G401 (cell line): ENCODE results near the gene PPP1R2C. TPM values are rescaled to one million over a fixed set of nuclear protein-coding genes. Genes with fewer than 3 reads are reported as not detected.

Source experiments
- DNase-seq: peaks from one replicate; pipeline ENCODE4 v3.0.0-alpha.2; 2015; ENCODE audit warnings: low spot score
- in situ Hi-C: cut with HindIII; loops from 2 replicates; pipeline ENCODE4 v1.10.0; 2016; ENCODE audit warnings: low sequenced_read_pairs, mixed read lengths
- total RNA-seq: library from RNA; depleted of rRNA; stranded (reverse); fragments of >200 nt; shearing (Covaris generic); gene quantifications from 2 replicates; pipeline ENCODE4 v1.2.3, GENCODE V29; 2014

The PPP1R2C gene
- total RNA-seq, 1 experiment from 2014 or later = not detected

DNA sequence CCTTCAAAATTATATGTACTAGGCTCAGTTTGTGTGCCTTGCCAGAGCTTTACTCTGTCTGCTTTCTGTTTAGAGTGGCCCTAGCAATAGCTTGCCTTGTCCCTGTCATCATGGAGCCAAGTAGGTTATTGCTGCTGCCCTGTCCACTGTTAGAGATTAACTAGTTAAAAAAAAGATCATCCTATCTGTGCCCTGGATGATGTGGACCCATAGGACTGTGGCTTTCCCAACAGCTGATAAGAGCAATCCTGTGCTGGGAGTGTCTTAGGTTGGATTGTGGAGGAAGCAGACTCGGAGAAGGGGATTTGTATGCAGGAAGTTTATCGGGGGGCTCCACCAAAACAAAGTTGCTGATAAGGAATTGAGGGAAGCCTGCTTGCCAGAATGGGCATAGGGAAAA is 23.8 kb downstream of the PPP1R2C start:
- DNase-seq = no peak
- in situ Hi-C loops = no loop called here

DNA sequence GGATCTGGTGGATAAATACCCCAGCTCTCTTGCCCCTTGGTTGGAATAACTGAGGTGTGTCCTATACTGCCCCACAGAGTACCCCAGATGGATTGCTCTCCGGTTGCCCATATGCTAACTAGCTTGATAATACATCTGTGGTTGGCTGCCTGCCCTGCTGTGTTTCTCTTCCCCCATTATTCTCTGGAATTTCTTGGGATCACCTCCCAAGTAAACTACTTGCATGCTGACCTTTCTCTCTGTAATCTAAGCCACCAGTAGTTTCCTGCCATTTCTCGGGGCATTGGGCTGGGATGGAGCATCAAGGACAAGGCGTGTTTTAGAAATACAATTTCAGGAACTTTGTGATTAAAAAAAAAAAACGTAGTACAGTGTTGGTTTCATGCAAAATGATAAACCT is 25.2 kb downstream of the PPP1R2C start:
- in situ Hi-C loops = no loop called here
- DNase-seq = no peak

DNA sequence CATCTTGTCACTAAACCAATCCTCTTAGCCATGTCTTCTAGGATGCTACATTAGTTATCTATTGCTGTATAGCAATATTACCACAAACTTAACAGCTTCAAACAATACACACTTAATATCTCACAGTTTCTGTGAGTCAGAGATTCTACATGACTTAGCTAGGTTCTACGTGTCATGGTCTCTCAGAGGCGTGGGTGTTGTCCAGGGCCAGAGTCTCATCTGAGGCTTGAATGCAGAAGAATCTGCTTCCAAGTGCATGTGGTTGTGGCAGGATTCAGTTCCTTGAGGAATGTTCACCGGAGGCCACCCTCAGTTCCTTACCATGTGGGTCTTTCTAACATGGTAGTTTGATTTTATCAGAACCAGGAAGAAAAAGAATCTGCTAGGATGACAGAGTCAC is 26.4 kb downstream of the PPP1R2C start:
- in situ Hi-C loops = no loop called here
- no peak for DNase-seq

DNA sequence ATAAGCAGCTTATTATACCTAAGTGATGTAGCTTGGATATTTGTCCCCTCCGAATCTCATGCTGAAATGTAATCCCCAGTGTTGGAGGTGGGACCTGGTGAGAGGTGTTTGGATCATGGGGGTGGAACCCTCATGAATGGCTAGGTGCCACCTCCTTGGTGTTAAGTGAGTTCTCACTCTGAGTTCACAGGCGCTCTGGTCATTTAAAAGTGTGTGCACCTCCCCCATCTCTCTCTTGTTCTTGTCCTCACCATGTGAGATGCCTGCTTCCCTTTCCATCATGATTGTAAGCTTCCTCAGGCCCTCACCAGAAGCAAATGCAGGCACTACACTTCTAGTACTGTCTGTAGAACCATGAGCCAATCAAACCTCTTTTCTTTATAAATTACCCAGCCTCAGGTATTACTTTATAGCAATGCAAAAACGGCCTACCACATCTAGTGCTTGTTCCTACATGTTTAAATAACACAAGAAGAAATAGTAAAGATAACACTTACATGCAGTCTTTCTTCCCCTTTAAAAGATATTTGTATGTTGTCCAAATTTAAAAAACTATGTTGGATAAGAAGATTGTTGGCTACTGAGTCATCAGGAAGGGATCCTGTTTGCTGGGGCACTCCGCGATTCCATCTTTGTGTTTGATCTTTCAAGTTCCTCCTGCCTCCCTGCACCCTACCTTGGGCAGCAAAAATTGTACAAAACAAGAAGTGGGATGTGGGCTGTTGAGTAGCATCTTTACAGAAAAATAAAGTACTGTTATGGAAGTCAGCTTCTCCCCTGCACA is 29.7 kb downstream of the PPP1R2C start:
- no peak for DNase-seq
- in situ Hi-C loops = no loop called here

DNA sequence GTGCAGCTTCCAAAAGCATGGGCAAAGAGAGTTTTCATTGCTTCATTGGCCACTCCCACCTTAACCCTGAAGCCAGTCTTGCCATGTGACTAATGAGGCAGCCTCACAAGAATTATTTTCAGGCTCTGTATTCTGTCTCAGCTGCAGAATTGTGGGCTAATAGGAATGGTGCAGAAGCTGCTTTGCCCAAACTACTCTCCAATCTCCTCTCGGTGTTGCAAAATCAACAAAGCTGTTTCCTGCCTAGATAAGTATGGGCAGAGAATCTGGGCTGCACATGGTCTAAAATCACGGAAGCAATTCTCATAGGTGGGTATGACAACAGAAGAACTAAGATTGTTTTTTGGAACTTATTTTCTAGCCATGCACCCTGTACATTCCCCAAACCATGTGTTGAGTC is 31.4 kb downstream of the PPP1R2C start:
- no peak for DNase-seq
- in situ Hi-C loops = no loop called here

DNA sequence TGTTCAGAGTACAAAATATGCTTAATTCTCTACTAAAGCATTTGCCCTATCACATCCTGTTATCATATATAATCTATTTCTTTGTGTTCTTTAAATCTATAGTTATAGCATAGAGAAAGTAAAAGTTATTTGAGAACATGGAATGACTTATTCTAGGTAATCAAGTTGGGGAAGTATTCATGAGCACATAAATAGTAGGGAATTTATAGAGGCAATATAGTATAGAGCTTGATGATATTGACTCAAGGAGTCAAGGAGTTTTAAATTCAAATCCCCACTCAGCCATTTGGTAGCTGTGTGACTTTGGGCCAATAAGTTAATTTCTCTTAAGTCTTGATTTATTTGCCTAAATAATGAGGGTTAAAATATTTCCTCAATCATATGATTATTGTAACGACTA is 37.5 kb downstream of the PPP1R2C start:
- DNase-seq = no peak
- in situ Hi-C loops = no loop called here

DNA sequence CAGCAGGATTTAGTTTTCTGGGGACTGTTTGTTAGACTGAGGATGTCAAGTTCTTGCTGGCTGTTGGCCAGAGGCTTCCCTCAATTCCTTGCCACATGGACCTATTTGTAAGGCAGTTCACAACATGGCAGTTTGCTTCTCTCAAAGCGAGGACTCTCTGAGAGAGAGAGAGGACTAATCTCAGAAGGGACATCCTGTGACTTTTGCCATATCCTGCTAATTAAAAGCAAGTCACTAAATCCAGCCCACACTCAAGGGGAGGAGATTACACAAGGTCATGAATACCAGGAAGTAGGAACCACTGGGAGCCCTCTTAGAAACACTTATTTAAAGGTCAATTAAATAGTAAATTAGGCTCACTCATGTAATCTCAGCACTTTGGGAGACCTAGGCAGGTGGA is 38.2 kb downstream of the PPP1R2C start:
- in situ Hi-C loops = no loop called here
- no peak for DNase-seq

DNA sequence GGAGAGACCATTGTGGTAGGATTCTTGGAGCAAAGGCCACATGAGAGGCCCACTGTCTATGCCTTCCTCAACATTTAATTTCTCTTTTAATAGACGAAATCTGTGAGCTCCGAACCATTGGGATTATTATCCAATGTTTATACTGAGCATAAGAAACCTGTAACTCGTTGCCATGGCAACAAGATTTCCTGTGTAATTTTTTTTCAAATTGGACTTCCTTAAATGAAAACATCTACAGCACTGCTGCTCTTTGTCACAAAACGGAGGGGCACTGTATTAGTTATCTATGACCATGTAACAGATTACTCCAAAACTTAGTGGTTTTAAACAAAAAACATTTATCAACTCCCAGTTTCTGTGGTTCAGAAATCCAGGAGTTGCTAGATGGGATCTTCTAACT is 38.7 kb downstream of the PPP1R2C start:
- in situ Hi-C loops = no loop called here
- DNase-seq = no peak

DNA sequence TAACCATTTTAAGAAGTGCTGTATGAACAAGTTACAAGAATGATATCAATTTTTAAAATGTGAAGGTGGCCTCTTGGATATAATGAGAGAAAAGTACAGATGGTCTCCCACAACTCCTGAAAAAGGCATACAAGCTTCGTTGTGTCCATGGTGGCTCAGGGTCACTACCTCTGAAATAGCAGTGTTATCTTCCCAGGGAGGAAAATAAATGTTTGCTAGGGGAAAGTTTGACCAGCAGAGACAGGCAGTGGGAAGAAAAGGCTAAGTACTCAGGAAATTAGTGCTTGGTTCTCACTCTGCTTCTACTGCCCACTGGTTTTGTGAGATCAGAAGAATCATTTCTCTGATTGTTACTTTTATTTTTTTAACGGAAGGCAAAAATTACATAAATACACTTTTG is 39.4 kb downstream of the PPP1R2C start:
- in situ Hi-C loops = no loop called here
- no peak for DNase-seq

DNA sequence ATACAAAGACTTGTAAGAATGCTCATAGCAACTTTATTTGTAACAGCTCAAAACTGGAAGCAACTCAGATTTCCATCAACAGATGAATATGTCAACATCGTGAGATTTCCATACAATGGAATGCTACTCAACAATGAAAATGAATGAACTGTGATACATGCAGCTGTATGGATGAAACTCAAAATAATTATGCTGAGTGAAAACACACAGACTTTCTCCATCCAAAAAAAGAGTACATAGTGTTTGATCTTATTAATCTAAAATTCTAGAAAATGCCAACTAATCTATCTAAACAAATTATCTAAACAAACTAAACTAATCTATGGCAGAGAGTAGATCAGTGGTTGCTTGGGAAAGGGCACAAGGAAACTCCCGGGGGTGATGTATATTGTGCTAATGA is 42.7 kb downstream of the PPP1R2C start:
- in situ Hi-C loops = no loop called here
- DNase-seq = no peak

DNA sequence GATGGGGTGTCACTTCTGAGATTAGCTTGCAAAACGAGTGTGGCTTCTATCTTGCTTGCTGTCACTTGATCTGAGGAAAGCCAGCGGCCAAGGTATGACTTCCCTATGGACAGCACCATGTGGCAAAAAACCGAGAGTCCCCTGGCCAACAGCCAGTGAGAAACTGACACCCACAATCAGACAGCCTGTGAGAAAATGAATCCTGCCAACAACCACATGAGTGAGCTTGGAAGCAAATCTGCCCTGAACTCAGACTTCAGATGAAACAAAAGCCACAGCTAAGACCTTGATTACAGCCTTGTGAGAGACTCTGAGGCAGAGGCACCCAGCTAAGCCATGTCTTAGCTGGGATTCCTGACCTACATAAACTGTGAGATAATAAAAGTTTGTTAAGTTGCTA is 45.5 kb downstream of the PPP1R2C start:
- peak; percentile 0 for DNase-seq
- in situ Hi-C loops = no loop called here
